ENCODE measurements around the gene ENTPD2.

DNA sequence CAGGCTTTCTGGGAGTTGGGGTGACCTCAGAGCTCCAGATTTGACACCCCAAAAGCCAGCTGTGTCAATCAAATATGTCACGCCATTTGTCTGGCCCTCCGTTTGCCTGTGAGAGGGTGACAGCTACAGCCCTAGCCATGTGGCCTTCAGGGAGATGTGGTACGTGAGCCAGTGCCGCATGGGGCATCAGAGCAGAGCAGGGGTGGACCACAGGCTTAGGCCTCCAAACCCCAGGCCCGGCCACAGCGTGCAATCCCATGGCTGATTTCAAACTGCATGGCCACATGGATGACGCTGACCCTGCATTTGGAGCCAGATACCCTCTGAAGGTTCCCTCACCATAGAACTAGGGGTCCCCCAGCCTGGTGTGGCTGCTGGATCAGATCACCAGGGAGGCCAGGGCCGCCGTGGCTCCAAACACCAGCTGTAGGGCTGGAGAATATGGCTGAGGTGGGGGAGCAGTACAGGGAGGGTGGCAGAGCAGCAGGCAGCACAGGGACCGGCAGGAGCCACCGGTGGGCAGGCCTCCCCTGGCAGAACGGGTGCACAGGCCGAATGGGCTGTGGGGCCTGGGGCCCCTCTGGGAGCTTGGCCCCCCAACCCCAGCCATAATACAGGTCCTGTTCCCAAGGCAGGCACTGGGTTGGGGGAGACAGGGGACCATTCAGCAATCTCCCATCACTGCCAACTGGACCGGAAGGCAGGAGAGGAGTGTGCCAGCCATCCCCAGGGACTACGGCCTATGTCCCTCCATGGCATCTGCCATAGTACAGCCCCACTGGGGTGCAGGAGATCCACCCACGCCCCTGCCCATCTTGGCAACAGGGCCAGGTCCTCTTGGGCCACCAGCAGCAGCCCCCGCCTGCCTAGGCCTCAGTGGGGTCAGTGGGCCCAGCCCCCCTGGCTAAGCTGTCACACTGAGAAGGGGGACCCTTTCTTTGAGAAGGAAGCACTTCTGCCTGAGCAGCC, 15.0 kb upstream of the ENTPD2 start:
- TF ChIP-seq POLR2A (IDR thresholded peaks at IDR 0.05), result no peak
- TF ChIP-seq, protein P1, sequence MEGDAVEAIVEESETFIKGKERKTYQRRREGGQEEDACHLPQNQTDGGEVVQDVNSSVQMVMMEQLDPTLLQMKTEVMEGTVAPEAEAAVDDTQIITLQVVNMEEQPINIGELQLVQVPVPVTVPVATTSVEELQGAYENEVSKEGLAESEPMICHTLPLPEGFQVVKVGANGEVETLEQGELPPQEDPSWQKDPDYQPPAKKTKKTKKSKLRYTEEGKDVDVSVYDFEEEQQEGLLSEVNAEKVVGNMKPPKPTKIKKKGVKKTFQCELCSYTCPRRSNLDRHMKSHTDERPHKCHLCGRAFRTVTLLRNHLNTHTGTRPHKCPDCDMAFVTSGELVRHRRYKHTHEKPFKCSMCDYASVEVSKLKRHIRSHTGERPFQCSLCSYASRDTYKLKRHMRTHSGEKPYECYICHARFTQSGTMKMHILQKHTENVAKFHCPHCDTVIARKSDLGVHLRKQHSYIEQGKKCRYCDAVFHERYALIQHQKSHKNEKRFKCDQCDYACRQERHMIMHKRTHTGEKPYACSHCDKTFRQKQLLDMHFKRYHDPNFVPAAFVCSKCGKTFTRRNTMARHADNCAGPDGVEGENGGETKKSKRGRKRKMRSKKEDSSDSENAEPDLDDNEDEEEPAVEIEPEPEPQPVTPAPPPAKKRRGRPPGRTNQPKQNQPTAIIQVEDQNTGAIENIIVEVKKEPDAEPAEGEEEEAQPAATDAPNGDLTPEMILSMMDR (IDR thresholded peaks at IDR 0.05 in 4 of 5, conservative IDR thresholded peaks at IDR 0.05 in 1 of 5), result no peak
